GM12874 (cell line): ENCODE results near the gene ZFYVE26.

Source experiments
- TF ChIP-seq, protein P1 (sequence below): IDR thresholded peaks from 2 replicates; pipeline ENCODE4 v1.5.1; 2011; ENCODE audit warnings: low read depth, mild to moderate bottlenecking, control low read depth, low read length, moderate library complexity; ENCODE audit not compliant: insufficient read depth

The ZFYVE26 gene

DNA sequence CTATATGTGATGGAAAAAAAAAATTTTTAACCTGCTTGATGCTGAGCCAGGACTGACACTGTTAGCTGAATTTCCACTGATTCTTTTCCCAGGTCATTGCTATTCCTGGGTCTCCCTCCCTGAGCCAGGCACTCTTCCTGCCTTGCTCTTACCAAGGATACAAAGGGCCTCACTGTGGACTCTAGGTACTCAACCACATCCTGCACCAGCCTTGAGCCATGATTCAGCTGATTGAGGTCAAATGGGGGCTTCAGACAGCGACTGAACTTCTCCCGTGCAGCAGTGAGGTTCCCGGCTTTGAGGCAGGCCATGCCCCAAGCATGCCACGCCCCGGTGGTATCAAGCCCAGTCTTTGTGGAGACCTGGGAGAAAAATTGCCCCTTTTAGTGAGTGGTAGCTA is 54.3 kb downstream of the ZFYVE26 start:
- TF ChIP-seq, protein P1, sequence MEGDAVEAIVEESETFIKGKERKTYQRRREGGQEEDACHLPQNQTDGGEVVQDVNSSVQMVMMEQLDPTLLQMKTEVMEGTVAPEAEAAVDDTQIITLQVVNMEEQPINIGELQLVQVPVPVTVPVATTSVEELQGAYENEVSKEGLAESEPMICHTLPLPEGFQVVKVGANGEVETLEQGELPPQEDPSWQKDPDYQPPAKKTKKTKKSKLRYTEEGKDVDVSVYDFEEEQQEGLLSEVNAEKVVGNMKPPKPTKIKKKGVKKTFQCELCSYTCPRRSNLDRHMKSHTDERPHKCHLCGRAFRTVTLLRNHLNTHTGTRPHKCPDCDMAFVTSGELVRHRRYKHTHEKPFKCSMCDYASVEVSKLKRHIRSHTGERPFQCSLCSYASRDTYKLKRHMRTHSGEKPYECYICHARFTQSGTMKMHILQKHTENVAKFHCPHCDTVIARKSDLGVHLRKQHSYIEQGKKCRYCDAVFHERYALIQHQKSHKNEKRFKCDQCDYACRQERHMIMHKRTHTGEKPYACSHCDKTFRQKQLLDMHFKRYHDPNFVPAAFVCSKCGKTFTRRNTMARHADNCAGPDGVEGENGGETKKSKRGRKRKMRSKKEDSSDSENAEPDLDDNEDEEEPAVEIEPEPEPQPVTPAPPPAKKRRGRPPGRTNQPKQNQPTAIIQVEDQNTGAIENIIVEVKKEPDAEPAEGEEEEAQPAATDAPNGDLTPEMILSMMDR = no peak

DNA sequence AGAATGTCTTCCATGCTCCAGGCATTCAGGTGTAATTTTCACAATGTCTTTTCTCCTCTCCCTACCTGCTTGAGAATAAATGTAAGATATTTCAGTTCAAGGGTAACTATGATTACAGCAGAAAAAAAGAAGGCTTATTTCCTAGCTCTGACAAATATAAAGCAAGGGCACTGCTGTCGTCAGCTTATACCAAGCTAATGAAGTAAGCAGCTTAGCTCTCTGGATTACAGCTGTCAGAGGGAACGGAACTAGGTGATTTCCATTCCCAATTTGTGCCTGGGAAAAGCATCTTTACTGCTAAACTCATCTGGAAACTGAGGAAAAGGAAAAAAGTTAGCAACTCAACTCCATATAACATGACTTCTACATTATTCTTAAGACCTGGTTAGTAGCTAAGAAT is 56.5 kb downstream of the ZFYVE26 start:
- TF ChIP-seq, protein P1 = no peak

DNA sequence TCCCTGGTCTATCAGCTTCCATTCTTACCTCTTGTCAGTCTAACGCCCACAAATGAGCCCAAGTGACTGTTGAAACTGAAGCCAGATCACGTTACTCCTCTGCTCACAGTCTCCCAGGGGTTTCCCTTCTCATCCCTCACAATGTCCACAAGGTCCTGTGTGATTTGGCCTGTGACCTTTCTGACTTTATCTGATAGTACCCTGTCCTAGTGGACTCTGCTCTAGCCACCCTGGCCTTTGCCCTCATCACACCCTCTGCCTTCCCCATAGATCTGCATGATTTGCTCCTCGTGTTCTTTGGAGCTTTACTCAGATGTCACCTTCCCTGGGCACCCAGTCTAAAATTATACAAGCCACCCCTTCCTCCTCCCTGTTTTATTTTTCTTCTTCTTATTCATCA is 59.2 kb downstream of the ZFYVE26 start:
- TF ChIP-seq, protein P1 = no peak

DNA sequence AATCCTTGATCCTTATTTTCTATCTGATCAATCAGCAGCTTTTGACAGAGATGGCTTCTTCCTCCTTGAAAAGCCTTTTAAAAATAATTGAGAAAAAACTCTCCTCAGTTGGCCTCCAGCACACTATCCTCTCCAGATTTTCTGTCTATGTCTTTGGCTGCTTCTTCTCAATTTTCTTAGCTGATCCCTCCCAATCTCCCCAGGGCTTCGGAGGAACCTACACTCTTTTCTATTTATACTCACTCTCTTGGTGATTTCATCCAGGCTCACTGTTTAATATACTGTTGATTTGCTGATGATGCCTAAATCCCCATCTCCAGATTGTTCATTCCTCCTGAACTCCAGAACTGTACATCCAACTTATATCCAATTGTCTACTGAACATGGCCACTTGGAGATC is 59.9 kb downstream of the ZFYVE26 start:
- TF ChIP-seq, protein P1 = no peak

DNA sequence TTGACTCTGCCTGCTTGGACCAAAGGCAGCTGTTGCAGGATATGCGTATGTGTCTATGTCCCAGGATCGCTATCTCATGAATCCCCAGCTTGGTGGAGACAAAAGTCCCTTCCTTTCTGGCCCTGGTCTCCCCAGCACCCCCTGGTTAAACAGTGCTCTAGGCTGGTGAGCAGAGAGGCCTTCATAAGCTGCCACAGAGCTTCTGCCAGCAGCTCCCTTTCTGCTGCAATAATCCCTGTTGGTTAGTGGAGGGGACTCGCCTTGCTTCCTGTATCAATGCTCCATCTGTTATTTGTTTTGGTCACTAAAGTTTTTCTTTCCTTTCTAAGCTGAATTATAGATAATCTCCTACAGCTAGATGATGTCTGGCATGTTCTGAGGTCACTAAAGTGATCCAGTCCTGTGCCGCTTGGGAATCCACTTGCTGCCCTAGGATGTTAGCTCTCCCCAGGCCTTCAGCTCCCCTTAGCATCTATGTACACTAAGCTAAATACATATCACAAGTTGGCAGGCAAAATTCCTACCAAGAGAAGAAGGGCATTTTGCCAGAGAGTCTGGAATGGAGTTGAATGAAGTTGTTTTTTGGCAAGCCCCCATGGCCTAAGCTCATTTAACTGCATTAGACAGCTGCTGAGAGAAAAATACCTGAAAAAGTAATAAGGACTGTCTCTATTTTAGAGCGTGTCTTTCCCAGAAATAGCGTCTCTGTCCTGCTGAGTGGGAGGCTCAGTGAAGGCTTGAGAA is 66.9 kb downstream of the ZFYVE26 start:
- TF ChIP-seq, protein P1 = no peak

DNA sequence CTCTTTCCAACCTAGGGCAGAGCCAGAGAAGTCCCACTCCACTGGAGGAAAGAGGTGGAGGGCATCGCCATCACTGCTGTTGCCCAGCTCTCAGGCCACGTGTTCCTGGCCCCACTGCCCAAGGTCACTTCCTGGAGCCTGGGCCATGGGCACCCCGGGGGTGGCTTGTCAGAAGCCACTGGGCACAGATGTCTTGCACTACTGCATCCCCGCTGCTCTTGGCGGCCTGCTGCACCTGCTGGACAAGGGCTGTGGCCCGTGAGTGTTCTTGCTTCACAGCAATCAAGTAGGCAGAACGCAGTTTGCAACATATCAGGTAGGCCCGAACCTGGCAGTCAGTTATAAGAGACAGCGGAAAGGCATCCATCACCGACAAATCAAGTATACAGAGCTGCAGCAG is 68.1 kb downstream of the ZFYVE26 start:
- TF ChIP-seq, protein P1 = no peak

DNA sequence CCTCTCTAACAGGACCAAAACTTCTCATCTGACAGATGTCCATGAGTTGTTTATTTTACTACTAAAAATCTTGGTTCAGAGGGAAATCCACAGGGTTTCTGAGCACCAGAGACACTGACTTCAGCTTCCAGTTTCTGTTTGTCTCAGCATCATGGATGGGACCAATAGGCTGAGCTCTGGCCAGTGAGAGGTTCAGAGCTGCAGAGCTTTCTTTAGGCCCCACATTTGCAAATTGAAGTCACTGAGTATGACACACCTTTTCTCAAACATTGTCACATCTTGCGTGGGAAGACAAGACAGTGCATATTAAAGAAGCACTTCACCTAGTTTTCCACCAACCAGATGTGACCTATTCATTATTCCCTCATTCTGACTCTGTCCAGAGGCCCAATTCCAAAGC is 69.5 kb downstream of the ZFYVE26 start:
- TF ChIP-seq, protein P1 = no peak
